Panc1 (cell line): ENCODE results near the gene GPS1. TPM values are rescaled to one million over a fixed set of nuclear protein-coding genes. Genes with fewer than 3 reads are reported as not detected.

ENCODE experiments used
- ATAC-seq: fragments of 200-7000 bp; cut with Tn5 transposase; 2 replicates; pipeline ENCODE4 v1.9.1; 2020; ENCODE audit warnings: mild to moderate bottlenecking, moderate library complexity
- BruUV-seq: library from RNA; stranded (reverse); fragments of 400-500 nt; replicated peaks from 2 replicates; lab custom pipeline; 2021; lab: Mats Ljungman, UMichigan
- CTCF ChIA-PET: fragments of 300-600 bp; sonication (Branson Sonifier 250); formaldehyde crosslinking; loops from one replicate; lab custom pipeline; 2022; ENCODE audit warnings: antibody characterized with exemption; lab: Charles Lee
- POLR2A ChIA-PET: fragments of 300-600 bp; sonication (Branson Sonifier 250); formaldehyde crosslinking; loops from one replicate; lab custom pipeline; 2022; ENCODE audit warnings: antibody characterized with exemption; lab: Charles Lee
- DNase-seq: peaks from one replicate; pipeline ENCODE4 v3.0.0-alpha.2; 2010; ENCODE audit warnings: low read depth, low spot score
- H3K27ac ChIP-seq: 2 replicates; pipeline ENCODE4 v1.5.1; 2011; ENCODE audit warnings: mild to moderate bottlenecking, low read length, inconsistent platforms
- H3K27me3 ChIP-seq: fragments of 200-500 bp; sonication (Bioruptor generic); 2 replicates; pipeline ENCODE4 v1.6.0; 2014; ENCODE audit warnings: low read length, inconsistent platforms; ENCODE audit not compliant: control insufficient read depth, insufficient read depth
- H3K36me3 ChIP-seq: fragments of 200-500 bp; sonication (Bioruptor generic); 2 replicates; pipeline ENCODE4 v1.5.1; 2014; ENCODE audit warnings: inconsistent platforms, mild to moderate bottlenecking, low read length, moderate library complexity; ENCODE audit not compliant: control insufficient read depth, insufficient read depth
- H3K4me1 ChIP-seq: 2 replicates; pipeline ENCODE4 v1.5.1; 2011; ENCODE audit warnings: inconsistent platforms, mild to moderate bottlenecking, low read length, moderate library complexity; ENCODE audit not compliant: control insufficient read depth, insufficient read depth
- H3K4me3 ChIP-seq, 2 experiments: 2 replicates each; pipeline ENCODE4 v1.5.1; 2011 to 2012; ENCODE audit warnings: low read depth in 2 of 2, low read length in 2 of 2, mild to moderate bottlenecking in 2 of 2, inconsistent platforms in 1 of 2, moderate library complexity in 1 of 2
- H3K9me3 ChIP-seq: fragments of 200-500 bp; sonication (Bioruptor generic); 2 replicates; pipeline ENCODE4 v1.5.1; 2014; ENCODE audit warnings: low read depth, mild to moderate bottlenecking, inconsistent platforms, low read length, moderate library complexity; ENCODE audit not compliant: control insufficient read depth, insufficient read depth
- POLR2AphosphoS5 ChIP-seq: IDR thresholded peaks from 2 replicates; pipeline ENCODE4 v1.6.1; 2012; ENCODE audit warnings: mild to moderate bottlenecking, low read depth, low read length, moderate library complexity
- SIN3A ChIP-seq: IDR thresholded peaks from 2 replicates; pipeline ENCODE4 v1.6.1; 2012; ENCODE audit warnings: low read depth, mild to moderate bottlenecking, low read length, moderate library complexity, borderline replicate concordance; ENCODE audit not compliant: insufficient read depth
- TCF7L2 ChIP-seq: IDR thresholded peaks from 2 replicates; pipeline ENCODE4 v1.6.1; 2011; ENCODE audit warnings: mild to moderate bottlenecking, low read depth, low read length, inconsistent platforms
- in situ Hi-C: cut with HindIII; loops from 2 replicates; pipeline ENCODE4 v1.10.0; 2016; ENCODE audit warnings: low sequenced_read_pairs, low pct_unique_long_range_greater_than_20kb
- intact Hi-C: fragments of 100-400 bp; cut with micrococcal nuclease; formaldehyde crosslinking; loops from one replicate; pipeline ENCODE4 v1.10.0; 2022; ENCODE audit not compliant: unreplicated experiment
- total RNA-seq: library from RNA; stranded (reverse); gene quantifications from one replicate; pipeline ENCODE4 v1.2.1, GENCODE V29; 2021; ENCODE audit not compliant: unreplicated experiment
- TF ChIP-seq, protein P1 (sequence below): fragments of 450-650 bp; IDR thresholded peaks from 2 replicates; pipeline ENCODE4 v1.5.1; 2017; ENCODE audit warnings: mild to moderate bottlenecking
- TF ChIP-seq, protein P2 (sequence below), 2 experiments: IDR thresholded peaks; 2 replicates each; pipeline ENCODE4 v1.6.1; 2011 to 2012; ENCODE audit warnings: low read depth in 2 of 2, control low read depth in 1 of 2, low read length in 1 of 2, mild to moderate bottlenecking in 1 of 2, moderate library complexity in 1 of 2; ENCODE audit not compliant: insufficient read depth in 1 of 2

The GPS1 gene
- total RNA-seq, 1 experiment from 2014 or later: 175 TPM

DNA sequence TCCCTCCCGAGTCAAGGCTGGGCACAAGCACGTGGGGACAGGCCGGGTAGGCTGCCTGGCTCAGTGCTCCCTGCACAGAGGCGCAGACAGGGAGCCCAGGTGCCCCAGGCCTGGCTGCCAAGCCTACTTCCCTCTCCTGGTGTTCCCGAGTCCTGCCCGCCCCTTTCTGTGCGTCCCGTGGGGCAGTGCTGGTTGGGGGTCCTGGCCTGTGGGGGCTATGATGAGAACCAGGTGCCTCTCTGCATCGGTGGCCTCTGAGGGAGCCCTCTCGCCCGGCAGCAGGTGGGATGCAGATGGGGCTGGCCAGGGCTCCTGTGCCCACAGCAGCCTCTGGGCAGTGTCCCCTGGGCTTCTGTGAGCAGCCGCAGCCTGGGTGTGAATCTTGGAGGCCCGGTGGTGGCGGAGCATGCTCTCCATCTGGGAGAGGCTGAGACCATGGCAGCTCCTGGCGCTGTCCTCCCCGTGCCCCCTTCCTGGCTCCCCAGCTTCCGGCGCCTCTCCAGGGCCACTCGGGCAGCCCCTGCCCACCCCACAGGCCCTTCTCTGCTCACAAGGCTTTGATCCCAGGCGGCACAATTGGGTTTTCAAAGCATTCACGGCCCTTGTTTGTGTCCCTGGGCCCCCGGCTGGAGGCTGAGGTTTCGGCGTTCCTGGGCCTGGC, 36.3 kb upstream of the GPS1 start:
- in situ Hi-C loops (no loop called here), intact Hi-C loops (no loop called here)
- Histone ChIP-seq H3K27ac (no peak overlapping the region), H3K4me1 (peaks cover 27% of the 10 kb centered on the region), H3K27me3 (no peaks in the 10 kb centered on the region), H3K4me3 (no peak overlapping the region), H3K9me3 (no peaks in the 10 kb centered on the region), H3K36me3 (no peaks in the 10 kb centered on the region)
- ATAC-seq: no peak
- ChIA-PET POLR2A (no interaction called here), CTCF (interaction anchor here (0.6 kb wide), 1 partner anchor 65 kb away, joined by 6 read pairs; no protein-coding TSS in a partner anchor)
- no TSS peak for BruUV-seq
- TF ChIP-seq POLR2AphosphoS5: no peak
- TF ChIP-seq TCF7L2: no peak
- no peak for TF ChIP-seq SIN3A
- TF ChIP-seq, protein P1, sequence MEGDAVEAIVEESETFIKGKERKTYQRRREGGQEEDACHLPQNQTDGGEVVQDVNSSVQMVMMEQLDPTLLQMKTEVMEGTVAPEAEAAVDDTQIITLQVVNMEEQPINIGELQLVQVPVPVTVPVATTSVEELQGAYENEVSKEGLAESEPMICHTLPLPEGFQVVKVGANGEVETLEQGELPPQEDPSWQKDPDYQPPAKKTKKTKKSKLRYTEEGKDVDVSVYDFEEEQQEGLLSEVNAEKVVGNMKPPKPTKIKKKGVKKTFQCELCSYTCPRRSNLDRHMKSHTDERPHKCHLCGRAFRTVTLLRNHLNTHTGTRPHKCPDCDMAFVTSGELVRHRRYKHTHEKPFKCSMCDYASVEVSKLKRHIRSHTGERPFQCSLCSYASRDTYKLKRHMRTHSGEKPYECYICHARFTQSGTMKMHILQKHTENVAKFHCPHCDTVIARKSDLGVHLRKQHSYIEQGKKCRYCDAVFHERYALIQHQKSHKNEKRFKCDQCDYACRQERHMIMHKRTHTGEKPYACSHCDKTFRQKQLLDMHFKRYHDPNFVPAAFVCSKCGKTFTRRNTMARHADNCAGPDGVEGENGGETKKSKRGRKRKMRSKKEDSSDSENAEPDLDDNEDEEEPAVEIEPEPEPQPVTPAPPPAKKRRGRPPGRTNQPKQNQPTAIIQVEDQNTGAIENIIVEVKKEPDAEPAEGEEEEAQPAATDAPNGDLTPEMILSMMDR: no peak
- TF ChIP-seq, protein P2, sequence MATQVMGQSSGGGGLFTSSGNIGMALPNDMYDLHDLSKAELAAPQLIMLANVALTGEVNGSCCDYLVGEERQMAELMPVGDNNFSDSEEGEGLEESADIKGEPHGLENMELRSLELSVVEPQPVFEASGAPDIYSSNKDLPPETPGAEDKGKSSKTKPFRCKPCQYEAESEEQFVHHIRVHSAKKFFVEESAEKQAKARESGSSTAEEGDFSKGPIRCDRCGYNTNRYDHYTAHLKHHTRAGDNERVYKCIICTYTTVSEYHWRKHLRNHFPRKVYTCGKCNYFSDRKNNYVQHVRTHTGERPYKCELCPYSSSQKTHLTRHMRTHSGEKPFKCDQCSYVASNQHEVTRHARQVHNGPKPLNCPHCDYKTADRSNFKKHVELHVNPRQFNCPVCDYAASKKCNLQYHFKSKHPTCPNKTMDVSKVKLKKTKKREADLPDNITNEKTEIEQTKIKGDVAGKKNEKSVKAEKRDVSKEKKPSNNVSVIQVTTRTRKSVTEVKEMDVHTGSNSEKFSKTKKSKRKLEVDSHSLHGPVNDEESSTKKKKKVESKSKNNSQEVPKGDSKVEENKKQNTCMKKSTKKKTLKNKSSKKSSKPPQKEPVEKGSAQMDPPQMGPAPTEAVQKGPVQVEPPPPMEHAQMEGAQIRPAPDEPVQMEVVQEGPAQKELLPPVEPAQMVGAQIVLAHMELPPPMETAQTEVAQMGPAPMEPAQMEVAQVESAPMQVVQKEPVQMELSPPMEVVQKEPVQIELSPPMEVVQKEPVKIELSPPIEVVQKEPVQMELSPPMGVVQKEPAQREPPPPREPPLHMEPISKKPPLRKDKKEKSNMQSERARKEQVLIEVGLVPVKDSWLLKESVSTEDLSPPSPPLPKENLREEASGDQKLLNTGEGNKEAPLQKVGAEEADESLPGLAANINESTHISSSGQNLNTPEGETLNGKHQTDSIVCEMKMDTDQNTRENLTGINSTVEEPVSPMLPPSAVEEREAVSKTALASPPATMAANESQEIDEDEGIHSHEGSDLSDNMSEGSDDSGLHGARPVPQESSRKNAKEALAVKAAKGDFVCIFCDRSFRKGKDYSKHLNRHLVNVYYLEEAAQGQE (IDR thresholded peaks at IDR 0.05; ENCODE audit: insufficient read depth in 1 of 2, low read depth in 2 of 2, low read length in 1 of 2): no peak
- no peak for DNase-seq

DNA sequence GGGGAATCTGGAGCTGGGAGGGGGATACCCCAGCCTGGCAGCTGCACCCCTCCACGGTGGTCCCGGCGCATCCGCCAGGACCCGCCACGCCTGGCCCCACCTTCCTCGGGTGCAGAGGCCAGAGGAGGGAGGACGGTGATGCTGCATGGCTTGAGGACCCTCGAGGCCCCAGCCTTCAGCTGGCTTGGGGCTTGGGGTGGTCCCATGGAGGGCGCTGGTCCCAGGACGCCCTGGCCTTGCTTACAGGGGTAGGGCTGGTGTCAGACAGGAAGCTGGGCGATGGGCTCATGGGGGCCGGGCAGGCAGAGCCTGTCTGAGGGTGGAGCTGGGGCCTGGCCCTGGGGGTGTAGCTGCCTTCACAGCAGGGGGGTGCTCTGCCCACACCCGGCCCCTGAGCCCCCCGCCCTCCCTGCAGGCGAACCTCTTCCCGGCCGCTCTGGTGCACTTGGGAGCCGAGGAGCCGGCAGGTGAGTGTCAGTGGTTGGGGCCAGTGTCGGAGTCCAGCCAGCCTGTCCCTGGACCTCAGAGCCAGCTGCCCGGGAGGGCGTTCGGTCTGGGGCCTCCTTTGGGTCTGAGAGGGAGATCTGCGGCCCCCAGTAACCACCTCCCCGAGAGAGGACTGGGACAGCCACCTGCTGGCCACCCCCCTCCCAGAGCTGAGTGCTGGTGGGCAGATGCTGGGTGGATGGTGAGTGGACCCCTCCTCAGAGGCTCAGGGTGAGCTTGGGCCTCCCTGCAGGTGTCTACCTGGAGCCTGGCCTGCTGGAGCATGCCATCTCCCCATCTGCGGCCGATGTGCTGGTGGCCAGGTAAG, 35.4 kb upstream of the GPS1 start:
- ChIA-PET CTCF (interaction anchor here (0.6 kb wide), 1 partner anchor 65 kb away, joined by 6 read pairs; no protein-coding TSS in a partner anchor), POLR2A (interaction anchor here (0.6 kb wide), 1 partner anchor 119 kb away, joined by 3 read pairs; no protein-coding TSS in a partner anchor)
- TF ChIP-seq, protein P1: no peak
- no peak for TF ChIP-seq SIN3A
- TF ChIP-seq, protein P2 (IDR thresholded peaks at IDR 0.05; ENCODE audit: insufficient read depth in 1 of 2, low read depth in 2 of 2, low read length in 1 of 2): no peak
- intact Hi-C loops (no loop called here), in situ Hi-C loops (no loop called here)
- Histone ChIP-seq H3K27me3 (no peaks in the 10 kb centered on the region), H3K4me3 (no peak overlapping the region), H3K9me3 (no peaks in the 10 kb centered on the region), H3K27ac (no peak overlapping the region), H3K4me1 (peaks cover 30% of the 10 kb centered on the region), H3K36me3 (no peaks in the 10 kb centered on the region)
- ATAC-seq (no peak), DNase-seq (no peak)
- BruUV-seq: no TSS peak
